CD4-positive, alpha-beta T cell (primary cell): ENCODE results near the gene GAR1. TPM values are rescaled to one million over a fixed set of nuclear protein-coding genes. Genes with fewer than 3 reads are reported as not detected.

Experiments used
- ATAC-seq: fragments of 200-7000 bp; cut with Tn5 transposase; one replicate; pipeline ENCODE4 v1.10.0; 2022; ENCODE audit warnings: mild to moderate bottlenecking; ENCODE audit not compliant: poor library complexity
- CTCF ChIA-PET: fragments of 350-600 bp; sonication (Branson Sonifier 250); formaldehyde crosslinking; loops from one replicate; lab custom pipeline; 2021; ENCODE audit warnings: antibody characterized with exemption, inconsistent platforms; lab: Charles Lee
- POLR2A ChIA-PET: fragments of 350-600 bp; sonication (Branson Sonifier 250); formaldehyde crosslinking; loops from one replicate; lab custom pipeline; 2021; ENCODE audit warnings: antibody characterized with exemption, inconsistent platforms; lab: Charles Lee
- DNase-seq, 14 experiments: peaks; one replicate each; pipeline ENCODE4 v3.0.0-alpha.2; 2013 to 2020; ENCODE audit warnings: mixed read lengths in 2 of 14
- H3K27ac ChIP-seq, 2 donors: one replicate each; pipeline versions ENCODE4 v1.5.1 to v1.7.0; 2013; ENCODE audit warnings: low read length in 2 of 2, low read depth in 1 of 2, mild to moderate bottlenecking in 1 of 2
- H3K27me3 ChIP-seq, 2 experiments: 1 replicate in 1 of 2; 2 replicates in 1 of 2; pipeline versions ENCODE4 v1.6.1 to v1.7.0; 2013; ENCODE audit warnings: low read length in 2 of 2, control low read depth in 1 of 2, mild to moderate bottlenecking in 1 of 2, moderate library complexity in 1 of 2; ENCODE audit not compliant: insufficient read depth in 2 of 2, control insufficient read depth in 1 of 2
- H3K36me3 ChIP-seq: one replicate; pipeline ENCODE4 v1.6.1; 2013; ENCODE audit warnings: low read length, control low read depth; ENCODE audit not compliant: insufficient read depth
- H3K4me1 ChIP-seq: one replicate; pipeline ENCODE4 v1.6.1; 2013; ENCODE audit warnings: low read length, control low read depth; ENCODE audit not compliant: insufficient read depth
- H3K4me3 ChIP-seq: one replicate; pipeline ENCODE4 v1.5.1; 2013; ENCODE audit warnings: mild to moderate bottlenecking, low read length, moderate library complexity
- H3K9me3 ChIP-seq, 2 experiments: 1 replicate in 1 of 2; 2 replicates in 1 of 2; pipeline versions ENCODE4 v1.6.1 to v1.7.0; 2013; ENCODE audit warnings: low read length in 2 of 2, mild to moderate bottlenecking in 2 of 2, control low read depth in 1 of 2, moderate library complexity in 1 of 2; ENCODE audit not compliant: control insufficient read depth in 1 of 2, insufficient read depth in 1 of 2
- H3K27ac Mint-ChIP-seq: one replicate; pipeline ENCODE4 v1.8.0; 2020; ENCODE audit warnings: mixed read lengths
- H3K27me3 Mint-ChIP-seq: one replicate; pipeline ENCODE4 v1.8.0; 2021; ENCODE audit warnings: mixed read lengths
- H3K36me3 Mint-ChIP-seq: one replicate; pipeline ENCODE4 v1.8.0; 2021; ENCODE audit warnings: low read depth, mixed read lengths
- H3K4me1 Mint-ChIP-seq: one replicate; pipeline ENCODE4 v1.8.0; 2021; ENCODE audit warnings: low read depth, mixed read lengths
- H3K4me3 Mint-ChIP-seq: one replicate; pipeline ENCODE4 v1.8.0; 2020; ENCODE audit warnings: mild to moderate bottlenecking, mixed read lengths
- H3K9me3 Mint-ChIP-seq: one replicate; pipeline ENCODE4 v1.8.0; 2020; ENCODE audit warnings: mixed read lengths
- intact Hi-C, 2 experiments: fragments of 100-400 bp; cut with DNase I in 1 of 2; cut with micrococcal nuclease in 1 of 2; formaldehyde crosslinking; loops; one replicate each; pipeline versions ENCODE4 v1.15.1 to v1.9.0; 2023 to 2025; cut with DNase I, micrococcal nuclease
- total RNA-seq, 174 experiments: library from RNA in 2 of 174; stranded (reverse) in 2 of 174; gene quantifications; one replicate each; pipeline ENCODE4 v1.2.3 and lab custom pipeline; 2021 to 2026
- TF ChIP-seq, protein P1 (sequence below): fragments of 200-600 bp; IDR thresholded peaks from one replicate; pipeline ENCODE4 v1.8.0; 2022; ENCODE audit warnings: antibody characterized with exemption, mild to moderate bottlenecking

The GAR1 gene
- total RNA-seq, 2 experiments from 2014 or later = 8.4 to 9.6 TPM

DNA sequence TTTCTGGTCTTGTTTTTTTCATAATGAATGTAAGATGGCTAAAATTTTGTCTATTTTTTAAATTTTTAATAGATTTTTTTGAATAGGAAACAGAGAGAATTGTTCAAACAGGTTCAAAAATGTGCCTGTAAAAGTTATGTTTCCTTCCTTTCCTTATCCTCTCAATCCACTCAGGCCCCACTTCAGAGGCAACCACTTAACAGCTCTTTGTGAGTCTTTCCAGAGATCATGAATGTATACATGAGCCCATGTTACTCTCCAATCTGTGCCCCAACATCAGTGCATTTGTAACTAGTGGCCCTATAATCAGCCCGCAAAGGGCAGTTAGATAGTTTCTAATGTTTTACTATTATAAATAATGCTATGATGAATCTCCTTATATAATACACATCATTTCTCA, 27.8 kb upstream of the GAR1 start:
- Histone ChIP-seq H3K9me3 (no peaks in the 10 kb centered on the region), H3K27ac (no peak overlapping the region), H3K4me3 (no peak overlapping the region), H3K27me3 (no peaks in the 10 kb centered on the region), H3K4me1 (no peaks in the 10 kb centered on the region), H3K36me3 (no peaks in the 10 kb centered on the region)
- DNase-seq = no peak
- Mint-ChIP-seq H3K27me3 (no peaks in the 10 kb centered on the region), H3K36me3 (no peaks in the 10 kb centered on the region), H3K9me3 (no peaks in the 10 kb centered on the region), H3K4me3 (no peak overlapping the region), H3K4me1 (no peaks in the 10 kb centered on the region), H3K27ac (no peak overlapping the region)
- CTCF ChIA-PET = no interaction called here
- intact Hi-C loops = no loop called here
- POLR2A ChIA-PET = no interaction called here
- TF ChIP-seq, protein P1, sequence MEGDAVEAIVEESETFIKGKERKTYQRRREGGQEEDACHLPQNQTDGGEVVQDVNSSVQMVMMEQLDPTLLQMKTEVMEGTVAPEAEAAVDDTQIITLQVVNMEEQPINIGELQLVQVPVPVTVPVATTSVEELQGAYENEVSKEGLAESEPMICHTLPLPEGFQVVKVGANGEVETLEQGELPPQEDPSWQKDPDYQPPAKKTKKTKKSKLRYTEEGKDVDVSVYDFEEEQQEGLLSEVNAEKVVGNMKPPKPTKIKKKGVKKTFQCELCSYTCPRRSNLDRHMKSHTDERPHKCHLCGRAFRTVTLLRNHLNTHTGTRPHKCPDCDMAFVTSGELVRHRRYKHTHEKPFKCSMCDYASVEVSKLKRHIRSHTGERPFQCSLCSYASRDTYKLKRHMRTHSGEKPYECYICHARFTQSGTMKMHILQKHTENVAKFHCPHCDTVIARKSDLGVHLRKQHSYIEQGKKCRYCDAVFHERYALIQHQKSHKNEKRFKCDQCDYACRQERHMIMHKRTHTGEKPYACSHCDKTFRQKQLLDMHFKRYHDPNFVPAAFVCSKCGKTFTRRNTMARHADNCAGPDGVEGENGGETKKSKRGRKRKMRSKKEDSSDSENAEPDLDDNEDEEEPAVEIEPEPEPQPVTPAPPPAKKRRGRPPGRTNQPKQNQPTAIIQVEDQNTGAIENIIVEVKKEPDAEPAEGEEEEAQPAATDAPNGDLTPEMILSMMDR = no peak
- ATAC-seq = no peak

DNA sequence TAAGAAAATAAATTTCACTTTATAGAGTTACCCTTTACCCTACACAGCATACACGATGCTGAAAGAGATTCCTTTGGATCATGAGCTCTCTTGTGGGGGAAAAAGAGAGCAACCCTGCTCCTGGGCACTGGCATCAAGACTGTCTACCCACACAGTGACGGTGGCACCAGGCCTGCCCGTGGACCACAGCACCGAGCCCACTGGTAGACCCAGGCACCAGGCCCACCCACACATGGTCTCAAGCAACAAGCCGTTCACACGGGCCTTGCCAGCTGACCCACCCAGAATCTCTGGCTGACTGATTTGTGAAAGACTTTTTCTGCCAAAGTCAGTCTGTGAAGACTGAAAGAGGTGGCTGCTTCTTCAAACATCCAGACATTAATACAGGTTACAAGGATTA, 20.5 kb upstream of the GAR1 start:
- Mint-ChIP-seq H3K27me3 (peaks cover 6% of the 10 kb centered on the region), H3K4me3 (no peak overlapping the region), H3K4me1 (no peaks in the 10 kb centered on the region), H3K27ac (no peak overlapping the region), H3K9me3 (peaks cover 12% of the 10 kb centered on the region), H3K36me3 (no peaks in the 10 kb centered on the region)
- intact Hi-C loops = no loop called here
- Histone ChIP-seq H3K9me3 (peaks cover 8 to 21% of the 10 kb centered on the region in 2 experiments), H3K36me3 (no peaks in the 10 kb centered on the region), H3K4me3 (no peak overlapping the region), H3K4me1 (no peaks in the 10 kb centered on the region), H3K27ac (no peak overlapping the region), H3K27me3 (no peaks in the 10 kb centered on the region)
- CTCF ChIA-PET = no interaction called here
- POLR2A ChIA-PET = no interaction called here
- ATAC-seq (no peak), DNase-seq (no peak)
- TF ChIP-seq, protein P1 = no peak

DNA sequence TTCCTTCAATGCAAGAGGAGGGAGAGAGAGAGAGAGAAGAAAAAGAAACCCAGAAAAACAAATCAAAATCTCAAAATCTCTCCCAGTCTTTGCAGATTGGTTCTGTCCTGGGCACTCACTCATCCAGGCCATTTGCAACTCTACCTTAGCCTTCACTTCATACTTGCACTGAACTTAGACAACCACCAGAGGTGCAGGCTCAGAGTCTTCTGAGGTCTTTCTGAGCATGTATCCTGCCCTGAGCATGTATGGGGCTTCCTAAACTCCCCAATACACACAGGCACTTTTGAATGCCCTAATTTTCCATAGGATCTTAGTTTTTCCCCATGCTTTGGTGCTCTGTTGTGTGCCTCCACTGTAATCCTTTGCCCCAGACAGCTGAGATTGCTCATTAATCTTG, 16.7 kb upstream of the GAR1 start:
- no peaks in the 10 kb centered on the region for H3K36me3 ChIP-seq
- no peak for ATAC-seq
- H3K27me3 ChIP-seq = no peaks in the 10 kb centered on the region
- CTCF ChIA-PET = no interaction called here
- H3K4me1 Mint-ChIP-seq = no peaks in the 10 kb centered on the region
- no peaks in the 10 kb centered on the region for H3K4me1 ChIP-seq
- no peak overlapping the region for H3K4me3 Mint-ChIP-seq
- TF ChIP-seq, protein P1 = no peak
- DNase-seq = no peak
- no peak overlapping the region for H3K27ac Mint-ChIP-seq
- H3K27me3 Mint-ChIP-seq = peaks cover 4% of the 10 kb centered on the region
- POLR2A ChIA-PET = no interaction called here
- H3K27ac ChIP-seq = no peak overlapping the region
- no peak overlapping the region for H3K4me3 ChIP-seq
- intact Hi-C loops = no loop called here
- peaks cover 8 to 16% of the 10 kb centered on the region in 2 experiments for H3K9me3 ChIP-seq
- H3K36me3 Mint-ChIP-seq = no peaks in the 10 kb centered on the region
- H3K9me3 Mint-ChIP-seq = peaks cover 12% of the 10 kb centered on the region
